Measurements from ENCODE around the gene NUB1.
A peak's percentile ranks its signal among the peaks of the same experiment; 100 is the strongest.
"Not testable (repeated sequence)": the region's sequence is repeated elsewhere in the genome, so short reads cannot be mapped to it uniquely, and the experiment has no call there.

NUB1 gene

GRCh38 chr7:151341357-151342101 is at the start of gene NUB1:
NUB1 (plus strand) TSS chr7:151341812; CDS start chr7:151345350, 3,538 bp downstream.
- peak; percentile 72 for DNase-seq (ENCODE audit: low read depth, low spot score)

GRCh38 chr7:151292850-151293249 is 48.8 kb upstream of the NUB1 start:
- no peak for DNase-seq (ENCODE audit: low read depth, low spot score)

DNA sequence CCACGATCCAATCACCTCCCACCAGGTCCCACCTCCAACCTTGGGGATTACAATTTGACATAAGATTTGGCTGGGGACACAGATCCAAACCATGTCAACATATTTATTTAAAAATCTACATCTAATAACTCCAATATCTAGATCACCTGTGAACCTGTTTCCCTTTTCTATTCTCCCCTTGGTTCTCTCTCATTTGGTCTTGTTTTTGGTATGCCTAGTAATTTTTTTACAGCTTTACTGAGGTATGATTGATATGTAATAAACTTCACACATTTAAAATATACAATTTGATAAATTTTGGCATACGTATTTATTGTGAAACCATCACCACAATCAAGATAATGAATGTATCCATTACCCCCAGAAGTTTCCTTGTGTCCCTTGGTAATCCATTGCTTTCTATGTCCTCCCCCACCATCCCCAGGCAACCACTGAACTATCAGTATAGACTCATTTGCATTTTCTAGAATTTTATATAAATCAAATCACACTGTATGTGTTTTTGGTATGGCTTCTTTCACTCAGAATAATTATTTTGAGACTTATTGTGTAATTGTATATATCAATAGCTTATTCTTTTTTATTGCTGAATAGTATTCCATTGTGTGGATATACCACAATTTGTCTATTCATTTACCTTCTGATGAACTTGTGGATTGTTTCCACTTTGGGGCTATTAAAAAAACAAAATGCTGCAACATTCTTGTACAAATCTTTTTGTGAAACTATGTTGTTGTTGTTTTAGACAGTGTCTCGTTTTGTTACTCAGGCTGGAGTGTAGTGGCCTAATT is 45.2 kb upstream of the NUB1 start:
- no peak for DNase-seq (ENCODE audit: low read depth, low spot score)

DNA sequence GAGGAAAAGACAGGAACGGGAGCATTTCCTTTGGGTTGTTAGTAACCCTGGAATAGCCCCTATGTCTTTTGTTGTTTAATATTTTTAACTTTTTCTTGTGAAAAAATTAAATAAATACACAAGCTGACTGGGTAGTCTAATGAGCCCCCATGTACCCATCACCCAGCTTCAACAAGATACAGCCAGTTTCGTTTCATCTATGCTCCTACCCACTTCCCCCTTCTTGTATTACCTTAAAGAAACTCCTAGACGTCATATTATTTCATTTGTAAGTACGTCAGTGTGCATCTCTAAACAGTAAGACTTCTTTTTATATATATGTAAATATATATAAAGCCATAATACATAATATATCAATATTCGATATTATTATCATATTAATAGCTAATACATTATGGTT is 42.8 kb upstream of the NUB1 start:
- DNase-seq (ENCODE audit: low read depth, low spot score), result no peak

GRCh38 chr7:151299530-151299929 is 42.1 kb upstream of the NUB1 start:
- no peak for DNase-seq (ENCODE audit: low read depth, low spot score)

DNA sequence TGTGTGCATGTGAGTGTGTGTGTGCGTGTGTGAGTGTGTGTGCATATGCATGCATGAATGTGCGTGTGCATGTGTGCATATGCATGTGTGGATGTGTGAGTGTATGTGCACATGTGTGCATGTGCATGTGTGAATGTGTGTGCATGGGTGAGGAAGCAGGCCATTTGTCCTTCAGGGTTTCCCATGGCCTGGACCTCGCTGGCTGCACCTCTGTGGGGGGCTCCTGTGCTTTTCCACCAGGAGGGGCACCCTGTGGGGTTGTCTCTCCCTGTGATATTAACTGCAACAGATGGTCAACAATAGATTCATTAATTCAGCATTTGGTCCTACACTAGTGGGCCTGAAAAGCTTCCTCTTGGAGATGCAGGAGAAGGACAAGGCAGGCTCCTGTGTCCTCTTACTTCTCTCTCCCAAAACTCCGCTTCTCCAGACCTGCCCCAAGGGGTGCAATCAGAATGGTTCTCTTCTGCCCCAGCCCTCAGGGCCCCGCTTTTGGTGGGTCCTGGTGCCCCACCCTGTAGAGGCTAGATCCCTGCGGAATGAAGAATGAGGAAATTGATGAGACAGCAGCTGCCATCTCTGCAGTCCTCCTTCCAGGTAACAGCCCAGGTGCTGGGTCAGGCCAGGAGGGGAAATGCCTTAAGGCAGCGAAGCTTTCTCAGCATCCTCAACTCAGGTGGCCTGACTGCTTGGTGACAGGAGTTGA is 41.5 kb upstream of the NUB1 start:
- DNase-seq (ENCODE audit: low read depth, low spot score), result no peak

GRCh38 chr7:151301471-151302462 is 39.8 kb upstream of the NUB1 start:
- DNase-seq (ENCODE audit: low read depth, low spot score), result no peak

GRCh38 chr7:151304251-151304650 is 37.4 kb upstream of the NUB1 start:
- DNase-seq (ENCODE audit: low read depth, low spot score), result not testable (repeated sequence)

DNA sequence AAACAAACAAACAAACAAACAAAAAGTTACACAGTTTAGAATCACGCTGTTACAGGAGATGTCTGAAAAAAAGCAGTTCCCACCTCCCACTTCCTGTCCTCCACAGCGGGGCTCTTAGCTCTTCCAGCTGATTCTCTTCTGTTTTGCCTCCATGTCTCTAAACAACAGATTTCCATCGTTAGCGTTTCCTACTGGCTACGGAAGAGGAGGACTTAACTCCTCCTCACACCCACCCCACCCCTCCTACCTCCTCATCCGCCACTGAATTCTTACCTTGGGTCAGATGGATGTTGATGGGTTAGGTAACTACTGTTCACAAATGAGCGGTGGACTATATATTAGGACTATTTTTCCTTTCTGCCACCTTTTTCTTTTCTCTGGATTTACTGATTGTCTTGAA is 36.8 kb upstream of the NUB1 start:
- DNase-seq (ENCODE audit: low read depth, low spot score), result no peak

- DNase-seq (ENCODE audit: low read depth, low spot score), result no peak
These were observed 35.2 kb upstream of the NUB1 start for GRCh38 chr7:151306374-151306773.

- no peak for DNase-seq (ENCODE audit: low read depth, low spot score)
These were observed 34.8 kb upstream of the NUB1 start for GRCh38 chr7:151306860-151307259.

- DNase-seq (ENCODE audit: low read depth, low spot score), result no peak
These were observed 34.1 kb upstream of the NUB1 start for GRCh38 chr7:151307536-151307935.

DNA sequence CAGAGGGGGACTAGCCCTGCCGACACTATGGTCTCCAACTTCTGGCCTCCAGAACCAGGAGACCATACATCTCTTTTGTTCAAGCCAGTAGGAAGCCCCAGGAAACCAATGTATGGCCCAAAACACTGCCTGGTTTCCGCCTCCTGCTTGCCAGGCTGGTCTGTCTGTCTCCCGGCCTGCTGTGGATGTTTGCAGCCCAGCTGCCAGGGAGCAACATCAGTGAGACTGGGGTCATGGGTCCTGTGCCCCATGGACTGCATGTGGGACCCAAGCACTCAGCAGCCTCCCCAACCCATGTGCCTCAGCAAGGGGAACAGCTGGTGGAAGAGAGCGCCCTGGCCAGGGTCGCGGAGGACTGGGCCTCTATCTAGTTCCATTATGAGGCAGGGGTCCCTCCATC is 33.4 kb upstream of the NUB1 start:
- no peak for DNase-seq (ENCODE audit: low read depth, low spot score)

GRCh38 chr7:151308791-151309190 is 32.8 kb upstream of the NUB1 start:
- no peak for DNase-seq (ENCODE audit: low read depth, low spot score)

- DNase-seq (ENCODE audit: low read depth, low spot score), result no peak
These were observed 32.3 kb upstream of the NUB1 start for GRCh38 chr7:151309311-151309710.

DNA sequence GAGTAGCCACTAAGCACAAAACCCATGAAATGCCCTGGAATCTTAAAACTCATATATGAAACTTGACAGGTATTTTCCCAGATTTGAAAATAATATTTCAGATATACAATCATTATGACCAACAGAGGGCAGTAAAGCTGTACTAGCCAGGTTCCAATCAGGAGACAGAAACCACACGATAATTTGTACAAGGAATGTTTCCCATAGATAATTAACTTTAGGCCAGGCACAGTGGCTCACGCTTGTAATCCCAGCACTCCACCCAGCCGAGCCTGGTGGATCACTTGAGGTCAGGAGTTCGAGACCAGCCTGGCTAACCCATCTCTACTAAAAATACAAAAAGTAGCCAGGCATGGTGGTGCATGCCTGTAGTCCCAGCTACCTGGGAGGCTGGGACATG is 31.0 kb upstream of the NUB1 start:
- DNase-seq (ENCODE audit: low read depth, low spot score), result no peak

DNA sequence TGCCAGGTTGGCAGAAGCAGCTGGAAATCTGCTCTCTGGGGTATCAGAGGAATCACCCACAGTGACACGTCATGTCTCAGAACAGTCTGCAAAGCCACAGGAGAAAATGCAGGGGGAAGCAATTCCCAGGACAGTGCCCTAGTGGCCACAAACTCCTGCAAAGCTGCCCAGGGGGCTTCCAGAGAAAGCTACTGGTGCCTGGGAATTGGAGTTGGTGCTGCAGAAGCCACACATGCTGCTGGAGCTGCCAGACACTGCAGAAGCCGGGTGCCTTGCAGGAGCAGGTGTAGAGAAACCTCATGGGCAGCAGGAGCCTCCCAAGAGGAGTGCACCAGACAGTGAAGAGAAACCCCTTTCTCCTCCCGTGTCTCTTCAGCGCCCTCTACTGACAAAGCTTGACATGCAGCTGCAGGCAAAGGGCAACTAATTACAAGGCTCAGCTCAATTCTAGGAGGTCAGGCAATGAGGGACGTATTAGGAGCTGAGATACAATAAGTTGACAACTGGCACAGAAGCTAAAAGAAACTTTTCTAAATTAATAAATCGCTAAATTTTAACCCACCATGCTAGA is 30.2 kb upstream of the NUB1 start:
- DNase-seq (ENCODE audit: low read depth, low spot score), result no peak

DNA sequence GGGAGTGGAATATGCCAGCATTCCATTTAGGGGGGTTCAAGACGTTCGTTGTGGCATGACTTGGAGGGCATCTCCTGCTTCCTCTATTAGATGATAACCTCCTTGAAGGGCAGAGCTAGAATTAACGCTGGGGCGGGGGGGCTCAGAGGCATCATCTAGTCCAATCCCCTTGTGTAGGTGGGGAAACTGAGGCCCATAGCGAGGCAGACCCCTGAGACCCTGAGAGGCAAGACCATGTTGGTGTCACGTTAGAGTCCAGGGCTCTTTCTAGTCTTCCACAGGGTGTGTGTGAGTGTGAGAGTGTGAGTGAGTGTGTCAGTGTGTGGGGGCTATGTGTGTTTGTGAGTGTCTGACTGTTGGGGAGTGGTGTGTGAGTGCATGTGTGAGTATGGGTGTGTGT is 29.3 kb upstream of the NUB1 start:
- DNase-seq (ENCODE audit: low read depth, low spot score), result no peak

DNA sequence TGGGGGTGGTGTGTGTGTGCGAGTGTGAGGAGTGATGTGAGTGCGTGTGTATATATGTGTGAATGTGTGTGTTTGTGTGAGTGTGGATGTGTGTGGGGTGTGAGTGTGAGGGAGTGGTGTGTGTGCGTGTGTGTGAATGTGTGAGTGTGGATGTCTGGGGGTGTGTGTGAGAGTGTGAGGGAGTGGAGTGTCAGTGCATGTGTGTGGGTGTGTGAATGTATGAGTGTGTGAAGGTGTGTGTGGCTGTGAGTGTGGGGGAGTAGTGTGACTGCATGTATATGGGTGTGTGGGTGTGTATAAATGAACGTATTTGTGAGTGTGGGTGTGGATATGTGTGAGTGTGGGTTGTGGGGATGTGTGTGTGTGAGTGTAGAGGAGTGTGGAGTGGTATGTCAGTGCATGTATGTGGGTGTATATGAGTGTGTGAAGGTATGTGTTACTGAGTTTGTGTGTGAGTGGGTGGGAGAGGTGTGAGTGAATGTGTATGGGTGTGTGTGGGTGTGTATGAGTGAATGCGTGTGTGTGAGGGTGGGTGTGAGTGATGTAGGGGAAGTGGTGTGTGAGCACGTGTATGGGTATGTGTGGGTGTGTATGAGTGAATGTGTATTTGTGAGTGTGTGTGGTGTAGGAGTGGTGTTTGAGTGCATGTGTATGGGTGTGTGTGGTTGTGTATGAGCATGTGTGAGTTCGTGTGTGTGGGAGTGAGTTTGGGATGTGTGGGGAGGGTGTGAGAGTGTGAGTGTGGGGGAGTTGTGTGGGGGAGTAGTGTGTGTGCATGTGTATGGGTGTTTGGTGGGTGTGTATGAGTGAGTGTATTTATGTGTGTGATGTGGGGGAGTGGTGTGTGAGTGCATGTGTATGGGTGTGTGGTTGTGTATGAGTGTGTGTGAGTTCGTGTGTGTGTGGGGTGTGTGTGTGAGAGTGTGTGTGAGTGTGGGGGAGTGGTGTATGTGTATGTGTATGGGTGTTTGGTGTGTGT is 28.5 kb upstream of the NUB1 start:
- no peak for DNase-seq (ENCODE audit: low read depth, low spot score)

- DNase-seq (ENCODE audit: low read depth, low spot score), result no peak
These were observed 27.8 kb upstream of the NUB1 start for GRCh38 chr7:151313857-151314256.

All from activated naive CD8-positive, alpha-beta T cell treated with anti-CD3 and anti-CD28 coated beads, Interleukin-2, amount 50 U/mL, for 16 hours (primary cell).